Measurements from ENCODE around the gene IFT27.

IFT27 gene

GRCh38 chr22:36714110-36714509, 61.8 kb downstream of the IFT27 start:
- DNase-seq, result no peak

DNA sequence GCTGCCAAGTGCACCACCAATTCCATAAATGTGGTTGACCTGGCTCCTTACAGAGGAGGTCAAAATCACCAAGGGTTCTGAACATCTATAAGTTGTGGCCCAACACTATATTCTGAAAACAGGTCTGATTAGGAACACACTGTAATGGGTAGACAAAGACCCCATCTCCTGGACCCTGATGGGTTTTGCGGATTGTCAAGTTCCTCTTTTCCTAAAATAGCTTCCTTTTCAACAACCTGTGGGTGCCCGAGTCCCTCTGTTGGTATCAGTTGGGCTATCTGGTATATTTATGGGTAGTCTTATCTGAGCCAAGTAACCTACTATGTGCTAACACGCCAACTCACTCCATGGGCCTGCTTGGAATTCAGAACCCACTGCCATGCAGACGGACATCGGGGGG, 62.5 kb downstream of the IFT27 start:
- no peak for DNase-seq
